ENCODE results near the gene ASH1L.
"Not testable (repeated sequence)": the region's sequence is repeated elsewhere in the genome, so short reads cannot be mapped to it uniquely, and the experiment has no call there.

Gene ASH1L

DNA sequence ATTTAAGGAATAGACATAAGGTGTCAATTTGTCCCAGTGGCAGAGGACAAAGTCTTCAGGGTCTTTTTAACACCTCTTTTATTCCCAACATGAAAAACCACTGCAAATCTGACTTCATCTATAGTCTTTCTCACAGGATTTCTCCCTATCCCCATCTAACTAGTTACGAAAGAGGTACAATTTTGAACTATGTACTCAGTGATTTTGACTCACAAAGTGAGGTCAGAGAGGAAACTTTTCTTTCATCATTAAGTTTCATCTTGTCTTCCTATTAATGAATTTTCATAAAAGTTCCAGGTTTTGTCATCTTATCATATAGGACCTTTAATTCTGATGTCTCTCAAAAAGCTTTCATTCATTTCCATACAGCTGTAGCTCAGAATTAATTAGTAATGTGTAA, 63.3 kb downstream of the ASH1L start:
- no peak for DNase-seq (ENCODE audit: extremely low read depth in 1 of 2, low read depth in 1 of 2)

DNA sequence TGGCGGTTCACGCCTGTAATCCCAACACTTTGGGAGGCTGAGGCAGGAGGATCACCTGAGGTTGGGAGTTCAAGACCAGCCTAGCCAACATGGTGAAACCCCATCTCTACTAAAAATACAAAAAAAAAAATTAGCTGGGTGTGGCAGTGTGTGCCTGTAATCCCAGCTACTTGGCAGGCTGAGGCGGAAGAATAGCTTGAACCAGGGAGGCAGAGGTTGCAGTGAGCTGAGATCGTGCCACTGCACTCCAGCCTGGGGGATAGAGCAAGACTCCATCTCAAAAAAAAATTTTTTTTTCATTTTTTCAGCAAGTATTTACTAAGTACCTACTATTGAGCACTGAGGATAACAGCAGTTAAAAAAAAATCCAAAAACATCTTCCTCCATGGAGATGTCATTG, 69.0 kb downstream of the ASH1L start:
- DNase-seq (ENCODE audit: extremely low read depth in 1 of 2, low read depth in 1 of 2): not testable (repeated sequence)

DNA sequence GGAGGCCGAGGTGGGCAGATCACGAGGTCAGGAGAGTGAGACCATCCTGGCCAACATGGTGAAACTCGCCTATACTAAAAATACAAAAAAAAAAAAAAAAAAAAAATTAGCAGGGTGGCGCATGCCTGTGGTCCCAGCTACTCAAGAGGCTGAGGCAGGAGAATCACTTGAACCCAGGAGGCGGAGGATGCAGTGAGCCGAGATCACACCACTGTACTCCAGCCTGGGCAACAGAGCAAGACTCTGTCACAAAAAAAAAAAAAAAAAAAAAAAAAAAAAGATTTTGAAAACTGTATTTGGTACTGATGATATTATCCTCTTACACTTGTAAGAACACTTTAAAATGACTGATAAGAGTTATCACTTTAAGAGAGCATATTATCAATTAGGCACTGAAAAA, 74.2 kb downstream of the ASH1L start:
- not testable (repeated sequence) for DNase-seq (ENCODE audit: extremely low read depth in 1 of 2, low read depth in 1 of 2)

DNA sequence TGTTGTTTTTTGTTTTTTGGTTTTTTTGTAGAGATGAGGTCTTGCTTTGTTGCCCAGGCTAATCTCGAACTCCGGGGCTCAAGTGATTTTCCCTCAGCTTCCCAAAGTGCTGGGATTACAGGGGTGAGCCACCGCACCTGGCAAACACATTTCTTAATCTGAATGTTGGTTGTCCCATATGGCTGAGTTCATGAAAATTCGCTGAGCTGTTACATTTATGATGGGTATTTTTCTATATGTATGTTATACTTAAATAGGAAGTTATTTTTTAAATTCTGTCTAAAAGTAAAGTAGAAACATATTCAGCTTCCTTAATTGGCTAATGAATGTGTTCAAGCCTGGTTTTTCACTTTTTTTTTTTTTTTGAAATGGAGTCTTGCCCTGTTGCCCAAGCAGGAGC, 75.1 kb downstream of the ASH1L start:
- DNase-seq (ENCODE audit: extremely low read depth in 1 of 2, low read depth in 1 of 2): no peak

DNA sequence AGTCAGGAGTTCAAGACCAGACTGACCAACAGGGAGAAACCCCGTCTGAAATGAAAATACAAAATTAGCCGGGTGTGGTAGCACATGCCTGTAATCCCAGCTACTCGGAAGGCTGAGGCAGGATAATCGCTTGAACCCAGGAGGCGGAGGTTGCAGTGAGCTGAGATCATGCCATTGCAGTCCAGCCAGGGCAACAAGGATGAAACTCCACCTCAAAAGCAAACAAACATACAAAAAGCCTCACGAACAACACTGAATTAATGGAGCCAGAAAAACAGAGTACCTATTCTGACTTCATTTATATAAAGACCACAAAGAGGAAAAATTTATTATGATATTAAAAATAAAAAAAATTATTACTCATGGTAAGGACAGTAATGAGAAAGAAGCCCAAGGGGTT, 75.7 kb downstream of the ASH1L start:
- DNase-seq (ENCODE audit: extremely low read depth in 1 of 2, low read depth in 1 of 2): not testable (repeated sequence)

DNA sequence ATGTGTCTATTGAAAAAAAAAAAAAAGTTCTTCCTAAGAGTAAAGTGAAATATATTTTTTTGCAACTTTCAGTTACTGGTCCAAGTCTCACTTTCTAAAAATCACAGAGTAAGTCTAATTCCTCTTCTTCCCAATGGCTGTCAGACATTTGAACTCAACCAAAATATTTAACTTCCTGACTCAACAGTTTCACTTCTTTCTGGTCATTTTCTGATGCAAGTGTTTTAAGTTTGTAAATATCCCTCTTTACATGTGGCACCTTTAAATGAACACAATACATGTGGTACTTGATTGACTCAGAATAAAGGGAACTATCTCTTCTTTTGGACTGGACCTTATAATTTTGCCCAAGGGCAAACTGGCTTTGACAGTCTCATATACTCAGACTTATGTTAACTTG, 76.7 kb downstream of the ASH1L start:
- DNase-seq (ENCODE audit: extremely low read depth in 1 of 2, low read depth in 1 of 2): no peak

DNA sequence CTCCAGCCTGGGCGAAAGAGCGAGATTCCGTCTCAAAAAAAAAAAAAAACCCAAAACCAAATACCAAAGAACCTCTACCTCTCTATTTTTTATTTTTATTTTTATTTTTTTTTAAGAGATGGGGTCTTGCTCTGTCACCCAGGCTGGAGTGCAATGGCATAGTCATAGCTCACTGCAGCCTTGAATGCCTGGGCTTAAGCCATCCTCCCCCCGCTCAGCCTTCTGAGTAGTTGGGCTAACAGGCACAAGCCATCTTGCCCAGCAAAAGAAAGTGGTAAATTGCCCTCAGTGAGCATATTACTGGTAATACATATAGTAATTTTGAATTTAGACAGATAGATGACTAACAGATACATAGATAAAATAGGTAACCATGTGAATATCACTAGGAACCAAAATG, 77.4 kb downstream of the ASH1L start:
- no peak for DNase-seq (ENCODE audit: extremely low read depth in 1 of 2, low read depth in 1 of 2)

DNA sequence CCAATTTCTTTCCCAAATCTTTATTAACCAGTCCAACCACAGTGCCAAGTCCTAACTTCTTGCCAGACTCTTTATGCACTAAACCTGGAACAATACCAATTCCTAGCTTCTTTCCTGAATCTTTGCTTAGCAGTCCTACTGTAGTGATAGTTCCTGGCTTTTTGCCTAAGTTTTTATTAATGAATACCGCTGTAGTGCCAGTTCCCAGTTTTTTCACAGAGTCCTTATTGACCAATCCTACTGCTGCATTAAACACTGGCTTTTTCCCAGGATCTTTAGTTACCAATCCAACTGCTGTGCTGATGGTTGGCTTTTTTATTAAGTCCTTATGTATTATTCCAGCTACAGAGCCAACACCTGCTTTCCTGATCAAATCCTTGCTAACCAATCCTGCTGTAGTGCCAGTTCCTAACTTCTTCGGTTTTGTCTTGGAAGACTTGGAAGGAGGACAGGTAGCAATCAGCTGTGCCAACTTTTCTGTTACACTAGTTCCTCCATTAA, 80.8 kb downstream of the ASH1L start:
- DNase-seq (ENCODE audit: extremely low read depth in 1 of 2, low read depth in 1 of 2): no peak

DNA sequence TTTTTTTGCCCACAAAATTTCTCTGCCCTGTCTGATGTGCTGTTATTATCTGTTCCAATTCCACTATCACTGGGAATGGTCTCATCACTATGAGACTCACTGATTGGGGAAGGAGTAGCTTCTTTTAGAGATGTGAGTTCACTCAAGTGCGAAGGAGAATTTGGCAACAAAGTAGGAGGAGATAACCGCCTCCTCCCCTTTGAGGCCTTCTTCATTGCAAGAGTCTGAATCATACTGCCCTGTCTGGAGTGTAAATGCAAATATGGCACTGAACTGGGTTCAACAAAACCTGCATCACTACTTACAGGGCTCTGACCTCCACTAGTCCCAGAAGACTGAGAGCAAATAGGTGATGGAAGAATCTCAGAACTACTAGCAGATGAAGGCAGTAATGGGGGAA, 83.4 kb downstream of the ASH1L start:
- DNase-seq (ENCODE audit: extremely low read depth in 1 of 2, low read depth in 1 of 2): no peak

DNA sequence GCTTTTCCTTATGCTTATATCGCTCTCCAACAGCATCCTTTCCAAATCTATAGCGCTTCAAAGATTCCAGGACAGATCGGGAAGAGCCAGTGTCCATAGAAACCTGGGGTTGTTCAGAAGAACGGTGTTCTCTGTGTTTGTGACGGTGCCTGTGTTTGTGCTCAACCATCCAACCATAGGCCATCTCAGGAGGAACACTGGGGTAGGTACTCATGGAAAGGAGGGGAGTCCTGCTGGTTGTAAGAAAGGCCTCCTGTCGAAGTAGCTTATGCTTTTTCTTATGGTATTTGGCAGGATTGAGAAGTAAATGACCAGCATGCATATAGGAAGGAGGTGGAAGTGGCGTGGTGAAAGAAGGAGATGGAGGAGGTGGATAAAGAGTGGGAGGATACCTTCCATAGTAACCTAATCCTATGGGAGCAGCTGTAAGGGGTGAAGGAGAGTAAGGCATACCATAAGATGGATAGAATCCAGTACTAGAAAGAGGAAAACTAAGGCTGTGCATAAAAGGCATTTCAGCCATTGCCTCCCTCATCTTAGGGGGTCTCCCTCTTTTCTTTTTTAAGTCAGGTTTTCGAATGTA, 84.2 kb downstream of the ASH1L start:
- no peak for DNase-seq (ENCODE audit: extremely low read depth in 1 of 2, low read depth in 1 of 2)

DNA sequence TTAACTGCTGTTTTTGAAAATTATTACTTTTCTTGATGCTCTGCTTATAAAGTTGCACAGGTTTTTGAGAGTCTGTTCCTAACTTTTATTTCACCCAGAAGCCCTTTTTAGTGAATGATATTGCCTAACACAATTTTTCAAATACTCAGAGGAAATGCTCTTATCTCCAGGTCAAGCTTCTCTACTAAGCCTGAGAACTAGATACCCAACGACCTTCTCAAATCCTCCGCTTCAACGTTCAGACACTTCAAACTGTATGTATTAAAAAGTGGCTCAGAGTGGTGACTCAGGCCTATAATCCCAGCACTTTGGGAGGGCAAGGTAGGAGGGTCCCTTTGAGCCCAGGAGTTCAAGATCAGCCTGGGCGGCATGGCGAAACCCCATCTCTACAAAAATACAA, 88.5 kb downstream of the ASH1L start:
- no peak for DNase-seq (ENCODE audit: extremely low read depth in 1 of 2, low read depth in 1 of 2)

DNA sequence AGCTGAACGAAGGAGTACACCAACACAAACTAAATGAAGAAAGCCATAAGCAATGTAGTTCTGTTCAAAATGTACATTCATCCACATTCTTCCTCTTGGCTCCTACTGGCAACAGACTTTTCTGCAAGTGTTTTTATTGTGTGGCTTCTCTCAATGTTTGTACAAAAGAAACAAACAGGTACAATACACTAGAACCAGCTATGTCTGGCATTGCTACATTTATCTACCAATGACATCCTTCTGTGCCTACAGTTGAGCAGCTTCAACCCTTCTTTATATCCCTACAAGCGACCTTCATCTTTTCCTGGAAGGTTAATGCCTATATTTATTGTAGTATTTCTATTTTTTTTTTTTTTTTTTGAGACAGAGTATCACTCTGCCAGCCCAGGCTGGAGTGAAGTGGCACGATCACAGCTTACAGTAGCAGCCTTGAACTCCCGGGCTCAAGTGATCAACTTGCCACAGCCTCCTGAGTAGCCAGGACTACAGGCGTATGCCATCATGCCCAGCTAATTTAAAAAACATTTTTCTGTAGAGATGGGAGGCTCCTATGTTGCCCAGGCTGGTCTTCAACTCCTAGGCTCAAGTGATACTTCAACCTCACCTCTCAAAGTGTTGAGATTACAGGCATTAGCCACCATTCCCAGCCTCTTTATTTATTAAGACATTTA, 89.3 kb downstream of the ASH1L start:
- no peak for DNase-seq (ENCODE audit: extremely low read depth in 1 of 2, low read depth in 1 of 2)

DNA sequence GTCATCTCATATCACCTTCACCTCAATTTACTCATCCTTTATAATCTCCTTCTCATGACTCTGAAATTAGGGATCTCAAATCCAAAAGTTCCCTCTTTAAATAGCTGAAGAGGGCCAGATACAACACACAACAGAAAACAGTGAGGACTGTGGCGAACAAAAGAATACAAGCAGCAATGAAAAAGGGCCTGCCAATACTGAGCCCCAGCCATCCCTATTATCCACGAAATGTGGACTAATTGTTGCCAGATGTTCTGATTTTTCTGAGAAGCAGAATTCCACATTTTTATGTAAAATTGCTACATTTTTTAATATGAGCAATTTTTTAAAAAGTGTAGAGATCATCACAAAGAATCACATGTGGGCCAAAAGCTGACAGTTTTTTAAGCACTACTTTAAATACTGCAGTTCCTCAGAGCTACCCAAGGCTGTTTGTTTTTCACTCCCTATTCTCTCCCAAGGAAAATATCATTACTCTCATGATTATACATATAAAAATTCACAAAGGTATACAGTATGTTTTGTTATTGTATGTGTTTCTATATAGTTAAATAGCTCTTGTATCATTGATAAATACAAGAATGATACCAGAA, 90.0 kb downstream of the ASH1L start:
- no peak for DNase-seq (ENCODE audit: extremely low read depth in 1 of 2, low read depth in 1 of 2)

DNA sequence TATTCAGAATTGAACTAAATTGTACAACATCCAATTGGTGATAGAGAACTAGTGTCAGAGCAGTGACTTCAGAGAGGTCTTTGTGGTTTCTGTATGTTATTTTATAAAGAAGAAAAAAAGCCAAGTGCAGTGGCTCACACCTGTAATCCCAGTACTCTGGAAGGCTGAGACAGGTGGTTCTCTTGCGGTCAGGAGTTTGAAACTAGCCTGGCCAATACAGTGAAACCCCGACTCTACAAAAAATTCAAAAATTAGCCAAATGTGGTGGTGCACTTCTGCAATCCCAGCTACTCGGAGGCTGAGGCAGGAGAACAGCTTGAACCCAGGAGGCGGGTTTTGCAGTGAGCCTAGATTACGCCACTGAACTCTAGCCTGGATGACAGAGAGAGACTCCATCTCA, 90.7 kb downstream of the ASH1L start:
- DNase-seq (ENCODE audit: extremely low read depth in 1 of 2, low read depth in 1 of 2): no peak

DNA sequence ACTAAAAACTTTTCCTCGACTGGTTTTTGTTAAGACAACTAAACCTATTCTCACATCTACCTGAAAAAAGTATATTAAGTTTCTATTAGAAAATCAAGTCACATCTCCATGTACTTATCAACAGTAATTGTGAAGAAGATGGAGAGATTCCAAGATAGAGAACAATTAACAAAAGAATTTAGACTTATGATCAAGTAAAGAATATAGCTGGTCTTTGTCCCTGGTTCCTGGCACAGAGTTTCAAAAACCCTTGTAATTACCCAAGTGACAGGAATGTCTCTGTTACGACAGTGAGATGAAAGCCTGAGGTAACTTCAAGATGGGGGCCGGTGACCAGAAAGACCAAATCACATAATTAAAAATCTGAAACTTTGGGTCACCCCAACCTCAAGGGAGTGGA, 91.6 kb downstream of the ASH1L start:
- no peak for DNase-seq (ENCODE audit: extremely low read depth in 1 of 2, low read depth in 1 of 2)

DNA sequence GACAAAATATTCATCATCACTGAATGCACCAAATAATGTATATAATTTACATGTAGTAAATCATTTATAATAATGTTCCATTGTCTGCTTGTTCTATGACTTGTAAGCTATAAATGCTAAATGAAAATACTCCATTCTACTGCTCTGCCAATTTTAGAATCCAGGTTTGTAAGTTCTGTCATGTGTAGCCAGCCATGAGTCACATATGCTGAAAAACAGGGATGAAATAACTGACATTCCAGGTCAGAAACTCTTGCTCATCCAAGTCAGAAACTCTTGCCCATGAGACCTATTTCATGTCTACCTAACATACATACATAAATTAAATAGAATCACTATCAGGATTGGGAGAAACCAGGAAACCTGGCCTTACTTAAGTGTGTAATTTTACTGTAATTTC, 95.6 kb downstream of the ASH1L start:
- DNase-seq (ENCODE audit: extremely low read depth in 1 of 2, low read depth in 1 of 2): no peak

DNA sequence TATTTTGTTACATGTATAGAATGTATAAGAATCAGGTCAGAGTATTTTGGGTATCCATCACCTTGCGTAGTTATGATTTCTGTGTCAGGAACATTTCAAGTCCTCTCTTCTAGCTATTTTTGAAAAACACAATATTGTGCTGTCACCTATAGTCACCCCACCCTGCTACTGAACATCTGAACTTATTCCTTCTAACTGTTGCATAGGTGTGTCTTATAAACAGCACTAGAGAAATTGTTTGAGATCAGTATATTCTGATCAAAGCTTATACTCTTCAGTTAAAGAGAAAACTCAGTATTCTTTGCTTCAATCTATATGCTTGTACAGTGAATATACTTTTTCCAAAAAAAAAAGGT, 96.0 kb downstream of the ASH1L start:
- DNase-seq (ENCODE audit: extremely low read depth in 1 of 2, low read depth in 1 of 2): no peak

DNA sequence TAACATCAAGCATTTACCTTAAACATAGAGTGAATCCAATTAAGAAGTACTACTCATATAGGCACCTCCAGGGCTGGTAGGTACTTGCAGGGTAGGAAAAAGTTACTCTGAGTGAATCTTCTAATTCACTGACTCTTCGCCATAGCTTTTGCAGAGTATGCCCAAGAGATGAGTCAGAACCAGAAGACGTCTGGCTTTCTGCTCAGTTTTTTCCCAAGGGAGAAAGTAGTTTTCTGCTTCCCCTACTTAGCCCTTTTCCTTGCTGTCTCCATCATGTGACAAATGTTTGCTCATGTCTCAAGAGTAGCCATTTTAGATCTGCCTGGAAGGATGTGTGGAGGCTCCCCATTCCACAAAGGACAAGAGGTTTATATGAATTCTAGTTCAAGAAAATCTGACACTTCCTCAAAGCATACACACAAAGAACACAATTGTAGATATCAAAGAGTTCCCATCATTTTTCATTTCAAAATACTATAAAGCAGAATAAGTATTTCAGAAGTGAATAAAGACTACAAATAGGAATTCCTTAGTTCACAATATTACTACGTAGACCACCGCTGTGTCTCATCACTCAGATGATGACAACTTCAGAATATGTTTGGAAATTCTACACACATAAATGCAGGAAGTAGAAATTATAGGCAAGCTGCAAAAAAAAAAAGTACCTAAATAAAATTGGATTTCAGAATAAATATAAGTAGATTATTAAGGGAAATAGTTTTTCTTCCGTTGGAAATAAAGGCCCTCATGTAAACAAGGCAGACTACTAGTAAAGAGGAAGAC, 98.5 kb downstream of the ASH1L start:
- DNase-seq (ENCODE audit: extremely low read depth in 1 of 2, low read depth in 1 of 2): no peak

DNA sequence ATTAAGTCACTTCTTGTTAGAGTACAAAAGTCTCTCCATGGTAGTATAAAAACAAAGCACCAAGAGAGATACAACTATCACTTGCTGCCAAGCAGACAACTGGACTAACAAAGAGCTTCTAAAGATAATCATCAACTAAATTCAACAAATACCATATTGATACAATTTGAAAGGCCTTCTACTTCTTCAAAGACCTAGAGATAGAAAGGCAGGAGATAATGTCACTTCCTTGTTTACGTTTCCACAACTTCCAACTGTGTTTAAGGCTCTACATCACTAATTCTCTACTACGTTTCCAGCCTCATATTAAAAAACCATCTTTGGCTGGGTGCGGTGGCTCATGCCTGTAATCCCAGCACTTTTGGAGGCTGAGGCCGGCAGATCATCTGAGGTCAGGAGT, 104.5 kb downstream of the ASH1L start:
- no peak for DNase-seq (ENCODE audit: extremely low read depth in 1 of 2, low read depth in 1 of 2)

DNA sequence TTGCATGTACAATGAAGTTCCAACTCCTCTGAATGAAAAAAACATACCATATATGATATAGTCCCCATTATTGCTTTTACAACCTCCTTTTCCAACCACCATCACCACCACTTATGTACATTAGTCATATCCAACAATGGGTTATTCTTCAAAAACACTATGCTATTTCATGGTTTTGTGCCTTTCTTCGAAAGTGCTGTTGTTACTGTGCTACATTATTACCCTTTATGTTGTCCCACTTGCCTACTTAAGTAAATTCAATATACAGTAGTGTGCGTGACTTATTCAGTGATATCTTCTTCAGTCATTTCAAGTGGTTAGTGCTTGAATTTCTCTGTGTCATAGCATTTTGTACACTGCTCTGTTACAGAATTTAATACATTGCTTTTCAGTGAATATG, 105.3 kb downstream of the ASH1L start:
- no peak for DNase-seq (ENCODE audit: extremely low read depth in 1 of 2, low read depth in 1 of 2)

DNA sequence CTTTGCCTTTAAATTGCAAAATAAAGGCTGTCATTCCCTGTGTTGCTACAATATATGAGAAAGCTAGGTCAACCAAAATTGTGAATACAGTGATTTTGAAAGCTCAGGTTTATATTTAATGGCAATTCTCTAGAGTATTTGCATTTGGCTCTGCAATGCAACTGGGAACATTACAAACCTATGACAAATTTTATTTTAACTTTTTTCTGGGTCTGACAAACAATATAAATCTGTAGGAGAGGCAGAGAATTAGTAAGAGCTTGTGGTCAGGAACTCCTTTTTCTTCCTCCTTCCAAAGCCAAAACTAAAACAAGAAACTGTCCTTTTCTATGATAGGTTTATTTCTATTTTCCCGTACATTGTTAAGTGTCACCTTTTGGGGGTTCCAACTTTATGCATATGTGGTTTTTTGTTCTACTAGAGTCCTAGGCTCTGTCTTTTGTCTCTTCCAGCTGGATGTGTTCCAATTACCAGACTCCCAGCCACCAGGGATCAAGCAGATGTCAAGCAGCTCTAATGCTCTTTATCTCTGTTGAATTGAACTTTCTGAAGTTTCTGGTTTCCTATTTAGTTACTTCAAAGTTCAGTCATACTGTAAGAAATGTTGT, 106.9 kb downstream of the ASH1L start:
- DNase-seq (ENCODE audit: extremely low read depth in 1 of 2, low read depth in 1 of 2): no peak

Data from stimulated activated CD8-positive, alpha-beta memory T cell treated with anti-CD3 and anti-CD28 coated beads, Interleukin-7, amount 100 ng/mL, for 48 hours (primary cell).